OCI-LY1 (cell line): Measurements from ENCODE around the gene C13orf46.

Experiments
- EZH2 ChIP-seq: fragments of 200-600 bp; sonication (generic), shearing (Covaris generic); IDR thresholded peaks from 2 replicates; pipeline ENCODE4 v1.8.0; 2017; ENCODE audit warnings: borderline replicate concordance, mixed run types, mild to moderate bottlenecking, antibody characterized with exemption, low read length, moderate library complexity, mixed read lengths
- TF ChIP-seq, protein P1 (sequence below): fragments of 200-600 bp; sonication (generic), shearing (Covaris generic); IDR thresholded peaks from 2 replicates; pipeline ENCODE4 v1.5.1; 2017; ENCODE audit warnings: mild to moderate bottlenecking, antibody characterized with exemption, low read length, moderate library complexity, mixed read lengths

DNA sequence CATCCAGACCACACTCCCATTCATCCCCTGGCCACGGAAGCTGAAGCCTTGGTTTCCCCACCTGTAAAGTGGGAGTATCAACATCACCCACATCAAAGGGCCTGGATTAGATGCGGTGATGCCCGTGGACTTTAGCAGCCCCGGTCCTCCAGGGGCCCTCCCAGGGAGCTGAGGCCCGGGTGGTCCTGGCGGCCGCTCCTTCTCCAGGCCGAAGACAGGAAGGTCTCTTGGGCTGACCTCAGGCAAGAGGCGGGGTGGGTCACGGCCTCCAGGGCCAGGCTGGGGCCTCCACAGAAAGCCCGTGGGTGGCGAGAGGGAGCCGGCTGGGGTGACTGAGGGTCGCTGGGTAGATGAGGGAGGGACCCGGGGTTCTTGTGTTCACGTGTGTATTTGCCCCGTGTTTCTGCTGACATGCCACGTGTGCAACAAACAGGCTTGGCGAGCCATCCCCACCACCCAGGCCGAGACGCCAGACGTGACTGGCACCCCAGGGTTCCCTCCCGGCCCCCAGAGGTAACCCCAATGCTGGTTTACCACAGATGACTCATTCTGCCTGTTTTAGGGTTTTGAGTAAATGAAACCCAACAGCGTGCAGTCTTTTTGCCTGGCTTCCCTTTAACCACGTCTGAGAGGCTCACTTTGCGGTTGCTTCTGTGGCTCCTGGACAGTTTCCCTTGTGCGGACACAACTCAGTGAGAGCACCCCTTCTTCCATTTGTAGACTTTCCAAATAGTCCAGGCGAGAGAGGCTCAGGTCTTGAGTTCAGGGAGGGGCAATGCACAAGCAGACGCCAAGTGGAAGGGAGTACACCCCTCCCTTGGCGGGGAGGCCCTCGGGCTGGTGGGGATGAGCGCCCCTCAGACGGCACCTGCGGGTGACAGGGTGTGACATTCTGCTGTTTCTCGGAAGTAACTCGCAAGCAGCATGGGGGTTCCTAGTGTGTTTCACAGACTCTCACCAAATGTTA is 42.9 kb downstream of the C13orf46 start:
- TF ChIP-seq, protein P1, sequence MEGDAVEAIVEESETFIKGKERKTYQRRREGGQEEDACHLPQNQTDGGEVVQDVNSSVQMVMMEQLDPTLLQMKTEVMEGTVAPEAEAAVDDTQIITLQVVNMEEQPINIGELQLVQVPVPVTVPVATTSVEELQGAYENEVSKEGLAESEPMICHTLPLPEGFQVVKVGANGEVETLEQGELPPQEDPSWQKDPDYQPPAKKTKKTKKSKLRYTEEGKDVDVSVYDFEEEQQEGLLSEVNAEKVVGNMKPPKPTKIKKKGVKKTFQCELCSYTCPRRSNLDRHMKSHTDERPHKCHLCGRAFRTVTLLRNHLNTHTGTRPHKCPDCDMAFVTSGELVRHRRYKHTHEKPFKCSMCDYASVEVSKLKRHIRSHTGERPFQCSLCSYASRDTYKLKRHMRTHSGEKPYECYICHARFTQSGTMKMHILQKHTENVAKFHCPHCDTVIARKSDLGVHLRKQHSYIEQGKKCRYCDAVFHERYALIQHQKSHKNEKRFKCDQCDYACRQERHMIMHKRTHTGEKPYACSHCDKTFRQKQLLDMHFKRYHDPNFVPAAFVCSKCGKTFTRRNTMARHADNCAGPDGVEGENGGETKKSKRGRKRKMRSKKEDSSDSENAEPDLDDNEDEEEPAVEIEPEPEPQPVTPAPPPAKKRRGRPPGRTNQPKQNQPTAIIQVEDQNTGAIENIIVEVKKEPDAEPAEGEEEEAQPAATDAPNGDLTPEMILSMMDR = no peak
- TF ChIP-seq EZH2 = no peak
